DND-41 (cell line): Measurements from ENCODE around the gene FBLIM1.
"Not testable (repeated sequence)": the region's sequence is repeated elsewhere in the genome, so short reads cannot be mapped to it uniquely, and the experiment has no call there.

Experiments
- ATAC-seq: fragments of 200-7000 bp; cut with Tn5 transposase; 3 replicates; pipeline ENCODE4 v1.9.1; 2021; ENCODE audit warnings: low read depth; ENCODE audit not compliant: insufficient read depth
- DNase-seq: peaks from one replicate; pipeline ENCODE4 v3.0.0-alpha.2; 2020
- H2AFZ ChIP-seq: 2 replicates; pipeline ENCODE4 v1.6.0; 2012; ENCODE audit warnings: low read depth, low read length
- H3K27ac ChIP-seq: 2 replicates; pipeline ENCODE4 v1.5.1; 2012; ENCODE audit warnings: low read length, inconsistent platforms
- H3K27me3 ChIP-seq: fragments of 200-600 bp; sonication (generic); 2 replicates; pipeline ENCODE4 v1.6.0; 2012; ENCODE audit warnings: low read length, mild to moderate bottlenecking, inconsistent platforms; ENCODE audit not compliant: insufficient read depth, poor library complexity
- H3K36me3 ChIP-seq: 2 replicates; pipeline ENCODE4 v1.5.1; 2012; ENCODE audit warnings: low read length, inconsistent platforms; ENCODE audit not compliant: insufficient read depth
- H3K4me1 ChIP-seq: 2 replicates; pipeline ENCODE4 v1.5.1; 2012; ENCODE audit warnings: mild to moderate bottlenecking, low read length; ENCODE audit not compliant: insufficient read depth
- H3K4me2 ChIP-seq: 2 replicates; pipeline ENCODE4 v1.6.0; 2012; ENCODE audit warnings: mild to moderate bottlenecking, moderate library complexity, low read length, inconsistent platforms; ENCODE audit not compliant: insufficient read depth
- H3K4me3 ChIP-seq, 2 experiments: fragments of 200-600 bp in 1 of 2; shearing (Covaris generic) in 1 of 2; 2 replicates each; pipeline ENCODE4 v1.5.1; 2012 to 2016; ENCODE audit warnings: inconsistent platforms in 2 of 2, low read length in 2 of 2, mild to moderate bottlenecking in 2 of 2, low read depth in 1 of 2, moderate library complexity in 1 of 2
- H3K79me2 ChIP-seq: 2 replicates; pipeline ENCODE4 v1.6.0; 2012; ENCODE audit warnings: low read length, inconsistent platforms; ENCODE audit not compliant: insufficient read depth
- H3K9ac ChIP-seq: 2 replicates; pipeline ENCODE4 v1.6.0; 2012; ENCODE audit warnings: low read depth, mild to moderate bottlenecking, inconsistent platforms, low read length, moderate library complexity
- H3K9me3 ChIP-seq: 2 replicates; pipeline ENCODE4 v1.5.1; 2012; ENCODE audit warnings: low read length, moderate library complexity, mild to moderate bottlenecking, inconsistent platforms; ENCODE audit not compliant: insufficient read depth, severe bottlenecking
- H4K20me1 ChIP-seq: 2 replicates; pipeline ENCODE4 v1.6.0; 2012; ENCODE audit warnings: low read length; ENCODE audit not compliant: insufficient read depth
- EZH2 ChIP-seq: IDR thresholded peaks from 3 replicates; pipeline ENCODE4 v1.6.1; 2012; ENCODE audit warnings: borderline replicate concordance, low read depth, mild to moderate bottlenecking, moderate library complexity, low read length, inconsistent platforms; ENCODE audit not compliant: severe bottlenecking
- TF ChIP-seq, protein P1 (sequence below): IDR thresholded peaks from 2 replicates; pipeline ENCODE4 v1.5.1; 2012; ENCODE audit warnings: borderline replicate concordance, low read length, moderate library complexity, mild to moderate bottlenecking; ENCODE audit not compliant: poor library complexity, severe bottlenecking; ENCODE audit errors: extremely low read depth

Gene FBLIM1

DNA sequence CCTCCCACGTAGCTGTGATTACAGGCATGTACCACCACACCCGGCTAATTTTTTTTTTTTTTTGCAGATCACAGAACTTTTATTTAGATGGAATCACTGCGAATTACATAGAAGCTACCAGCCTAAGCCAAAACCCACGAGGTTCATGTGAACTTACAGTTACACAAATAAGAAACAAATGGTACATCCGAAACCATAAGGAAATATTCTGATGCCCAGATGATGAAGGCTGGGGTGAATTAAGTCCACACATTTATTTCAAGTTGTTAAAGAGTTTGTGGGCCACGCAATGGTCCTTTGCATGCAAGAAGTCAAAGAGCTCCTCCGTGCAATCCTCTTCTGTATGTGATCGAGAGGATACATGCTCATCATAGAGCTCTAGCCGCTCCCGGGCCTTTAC is 48.5 kb downstream of the FBLIM1 start:
- Histone ChIP-seq H3K4me1 (no peaks in the 10 kb centered on the region), H3K27ac (no peak overlapping the region), H3K79me2 (no peaks in the 10 kb centered on the region), H3K36me3 (no peaks in the 10 kb centered on the region), H3K4me2 (no peak overlapping the region), H3K9ac (no peak overlapping the region), H2AFZ (no peak overlapping the region), H3K9me3 (no peaks in the 10 kb centered on the region), H4K20me1 (no peaks in the 10 kb centered on the region), H3K4me3 (no peak overlapping the region), H3K27me3 (no peaks in the 10 kb centered on the region)
- no peak for ATAC-seq
- TF ChIP-seq, protein P1, sequence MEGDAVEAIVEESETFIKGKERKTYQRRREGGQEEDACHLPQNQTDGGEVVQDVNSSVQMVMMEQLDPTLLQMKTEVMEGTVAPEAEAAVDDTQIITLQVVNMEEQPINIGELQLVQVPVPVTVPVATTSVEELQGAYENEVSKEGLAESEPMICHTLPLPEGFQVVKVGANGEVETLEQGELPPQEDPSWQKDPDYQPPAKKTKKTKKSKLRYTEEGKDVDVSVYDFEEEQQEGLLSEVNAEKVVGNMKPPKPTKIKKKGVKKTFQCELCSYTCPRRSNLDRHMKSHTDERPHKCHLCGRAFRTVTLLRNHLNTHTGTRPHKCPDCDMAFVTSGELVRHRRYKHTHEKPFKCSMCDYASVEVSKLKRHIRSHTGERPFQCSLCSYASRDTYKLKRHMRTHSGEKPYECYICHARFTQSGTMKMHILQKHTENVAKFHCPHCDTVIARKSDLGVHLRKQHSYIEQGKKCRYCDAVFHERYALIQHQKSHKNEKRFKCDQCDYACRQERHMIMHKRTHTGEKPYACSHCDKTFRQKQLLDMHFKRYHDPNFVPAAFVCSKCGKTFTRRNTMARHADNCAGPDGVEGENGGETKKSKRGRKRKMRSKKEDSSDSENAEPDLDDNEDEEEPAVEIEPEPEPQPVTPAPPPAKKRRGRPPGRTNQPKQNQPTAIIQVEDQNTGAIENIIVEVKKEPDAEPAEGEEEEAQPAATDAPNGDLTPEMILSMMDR: no peak
- no peak for TF ChIP-seq EZH2
- DNase-seq: no peak

DNA sequence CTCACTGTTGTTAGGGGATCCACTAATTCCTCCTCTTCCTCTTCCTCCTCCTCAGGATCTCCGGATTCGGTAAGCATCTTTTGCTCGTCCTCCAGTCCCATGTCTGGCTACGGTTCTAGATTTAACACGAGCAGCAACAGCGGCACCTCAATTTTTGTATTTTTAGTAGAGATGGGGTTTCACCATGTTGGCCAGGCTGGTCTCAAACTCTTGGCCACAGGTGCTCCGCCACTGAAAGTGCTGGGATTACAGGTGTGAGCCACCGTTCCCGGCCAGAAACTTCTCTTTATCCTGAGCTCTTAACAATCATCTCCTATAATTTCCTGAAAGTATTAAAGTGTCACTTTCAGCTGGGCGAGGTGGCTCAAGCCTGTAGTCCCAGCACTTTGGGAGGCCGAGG is 49.0 kb downstream of the FBLIM1 start, which contains the start of gene UQCRHL:
Gene UQCRHL, minus strand, starts transcription at position 101 of the 400 bp plus-strand sequence. Its CDS starts 0 bp downstream, at position 101.
- H3K4me2 ChIP-seq, H3K4me1 ChIP-seq, H3K36me3 ChIP-seq, H3K27ac ChIP-seq, H2AFZ ChIP-seq, H3K9me3 ChIP-seq, H4K20me1 ChIP-seq, DNase-seq, H3K79me2 ChIP-seq, H3K9ac ChIP-seq, H3K4me3 ChIP-seq, H3K27me3 ChIP-seq, ATAC-seq: not testable (repeated sequence)

DNA sequence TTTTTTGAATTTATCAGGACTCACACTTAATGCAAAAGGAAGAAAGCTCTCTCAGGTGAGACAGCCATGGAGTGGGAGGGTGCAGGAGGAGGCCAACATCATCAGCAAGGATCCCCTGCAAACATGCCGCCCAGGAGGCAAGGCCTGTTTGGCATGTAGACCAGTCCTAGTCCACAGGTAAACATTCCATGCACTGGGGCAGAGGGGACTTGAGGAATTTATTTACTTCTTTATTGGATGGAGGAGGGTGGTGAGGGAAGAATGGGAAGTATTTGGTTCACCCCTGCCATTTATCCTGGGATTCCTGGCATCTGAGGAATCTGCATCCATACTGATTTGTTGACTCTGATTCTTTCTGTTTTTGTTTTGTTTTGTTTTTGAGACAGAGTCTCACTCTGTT is 50.4 kb downstream of the FBLIM1 start:
- Histone ChIP-seq H3K9ac (no peak overlapping the region), H3K36me3 (no peaks in the 10 kb centered on the region), H4K20me1 (no peaks in the 10 kb centered on the region), H3K4me3 (no peak overlapping the region), H3K9me3 (no peaks in the 10 kb centered on the region), H2AFZ (no peak overlapping the region), H3K27me3 (no peaks in the 10 kb centered on the region), H3K79me2 (no peaks in the 10 kb centered on the region), H3K4me2 (no peak overlapping the region), H3K4me1 (no peaks in the 10 kb centered on the region), H3K27ac (no peak overlapping the region)
- TF ChIP-seq, protein P1: no peak
- TF ChIP-seq EZH2: no peak
- DNase-seq (no peak), ATAC-seq (no peak)

DNA sequence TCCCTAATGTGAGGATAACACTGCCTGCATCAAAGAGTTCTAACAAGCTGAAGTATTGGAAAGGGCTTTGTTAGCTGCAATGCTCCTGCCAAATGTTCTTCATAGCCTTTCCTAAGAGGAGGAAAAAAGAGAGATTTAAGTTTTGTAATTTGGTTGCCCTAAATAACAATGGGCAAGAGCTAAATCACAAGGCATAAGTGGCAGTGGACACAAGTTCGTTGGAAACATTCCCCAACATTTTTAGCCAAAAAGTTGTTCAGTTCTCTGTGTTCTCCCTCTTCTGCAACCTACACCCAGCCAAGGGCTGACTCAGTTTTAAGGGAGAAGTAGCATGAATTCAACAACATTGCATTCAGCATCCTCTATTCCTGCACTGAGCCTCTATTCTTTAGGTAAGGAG is 51.5 kb downstream of the FBLIM1 start:
- no peaks in the 10 kb centered on the region for H3K36me3 ChIP-seq
- no peaks in the 10 kb centered on the region for H3K4me1 ChIP-seq
- no peaks in the 10 kb centered on the region for H3K9me3 ChIP-seq
- no peak for TF ChIP-seq EZH2
- TF ChIP-seq, protein P1: no peak
- no peaks in the 10 kb centered on the region for H3K79me2 ChIP-seq
- no peak overlapping the region for H2AFZ ChIP-seq
- no peak overlapping the region for H3K4me2 ChIP-seq
- H3K27ac ChIP-seq: no peak overlapping the region
- no peak overlapping the region for H3K9ac ChIP-seq
- no peak overlapping the region for H3K4me3 ChIP-seq
- H3K27me3 ChIP-seq: no peaks in the 10 kb centered on the region
- no peak for ATAC-seq
- no peak for DNase-seq
- no peaks in the 10 kb centered on the region for H4K20me1 ChIP-seq
